Measurements from ENCODE around the gene FAF1. TPM values are rescaled to one million over a fixed set of nuclear protein-coding genes. Genes with fewer than 3 reads are reported as not detected.

The FAF1 gene
- total RNA-seq, 1 experiment from 2014 or later: 14.7 TPM

GRCh38 chr1:50420689-50421365, 539.2 kb downstream of the FAF1 start:
- POLR2A ChIA-PET (ENCODE audit: unreplicated experiment): no interaction called here
- H3K27ac ChIP-seq (ENCODE audit: low read length): no peak overlapping the region
- H4K20me1 ChIP-seq (ENCODE audit: low read length): no peaks in the 10 kb centered on the region
- ATAC-seq: no peak
- no peaks in the 10 kb centered on the region for H3F3A ChIP-seq (ENCODE audit: low read length, unreplicated experiment)
- no peak overlapping the region for H2AFZ ChIP-seq (ENCODE audit: low read length)
- H3K4me2 ChIP-seq (ENCODE audit: low read length): no peak overlapping the region
- DNase-seq: no peak
- H3K9me2 ChIP-seq (replicated peaks; ENCODE audit: low read length): no peaks in the 10 kb centered on the region
- TF ChIP-seq CTCF (conservative IDR thresholded peaks at IDR 0.05; ENCODE audit: low read depth, low read length) (no peak), EZH2phosphoT487 (IDR thresholded peaks at IDR 0.05; ENCODE audit: borderline replicate concordance, low read length) (no peak), EZH2 (IDR thresholded peaks at IDR 0.05; ENCODE audit: low read length, unreplicated experiment) (no peak)
- BruUV-seq (replicated peaks): no TSS peak
- H3K4me3 ChIP-seq (ENCODE audit: low read length): no peak overlapping the region
- CTCF ChIA-PET: no interaction called here
- intact Hi-C loops (cut with micrococcal nuclease): no loop called here
- no peak overlapping the region for H3K9ac ChIP-seq (ENCODE audit: low read length)
- H3K79me2 ChIP-seq (ENCODE audit: low read length): no peaks in the 10 kb centered on the region
- H3K4me1 ChIP-seq (ENCODE audit: insufficient read depth, low read length): no peaks in the 10 kb centered on the region
- H3K9me3 ChIP-seq (ENCODE audit: low read length): no peaks in the 10 kb centered on the region
- H3K36me3 ChIP-seq (ENCODE audit: low read depth, low read length): no peaks in the 10 kb centered on the region
- H3K27me3 ChIP-seq (ENCODE audit: low read length): no peaks in the 10 kb centered on the region

- H3K4me3 ChIP-seq (ENCODE audit: low read length): no peak overlapping the region
- no peak overlapping the region for H3K4me2 ChIP-seq (ENCODE audit: low read length)
- H3K4me1 ChIP-seq (ENCODE audit: insufficient read depth, low read length): no peaks in the 10 kb centered on the region
- CTCF ChIA-PET: no interaction called here
- POLR2A ChIA-PET (ENCODE audit: unreplicated experiment): no interaction called here
- H3K9me2 ChIP-seq (replicated peaks; ENCODE audit: low read length): no peaks in the 10 kb centered on the region
- no peaks in the 10 kb centered on the region for H3F3A ChIP-seq (ENCODE audit: low read length, unreplicated experiment)
- no peak overlapping the region for H3K9ac ChIP-seq (ENCODE audit: low read length)
- H3K79me2 ChIP-seq (ENCODE audit: low read length): no peaks in the 10 kb centered on the region
- H4K20me1 ChIP-seq (ENCODE audit: low read length): no peaks in the 10 kb centered on the region
- intact Hi-C loops (cut with micrococcal nuclease): no loop called here
- DNase-seq (no peak), ATAC-seq (no peak)
- TF ChIP-seq EZH2 (IDR thresholded peaks at IDR 0.05; ENCODE audit: low read length, unreplicated experiment): no peak
- no peak for TF ChIP-seq EZH2phosphoT487 (IDR thresholded peaks at IDR 0.05; ENCODE audit: borderline replicate concordance, low read length)
- TF ChIP-seq CTCF (conservative IDR thresholded peaks at IDR 0.05; ENCODE audit: low read depth, low read length): no peak
- H3K36me3 ChIP-seq (ENCODE audit: low read depth, low read length): no peaks in the 10 kb centered on the region
- no peaks in the 10 kb centered on the region for H3K9me3 ChIP-seq (ENCODE audit: low read length)
- no peak overlapping the region for H2AFZ ChIP-seq (ENCODE audit: low read length)
- no peak overlapping the region for H3K27ac ChIP-seq (ENCODE audit: low read length)
- no TSS peak for BruUV-seq (replicated peaks)
- no peaks in the 10 kb centered on the region for H3K27me3 ChIP-seq (ENCODE audit: low read length)
Observed at GRCh38 chr1:50419907-50420677, 540.0 kb downstream of the FAF1 start.

All from PC-3 (cell line).